Panc1 (cell line): ENCODE measurements around the gene ACSM4. TPM values are rescaled to one million over a fixed set of nuclear protein-coding genes. Genes with fewer than 3 reads are reported as not detected.

Source experiments
- ATAC-seq: fragments of 200-7000 bp; cut with Tn5 transposase; 2 replicates; pipeline ENCODE4 v1.9.1; 2020; ENCODE audit warnings: mild to moderate bottlenecking, moderate library complexity
- BruUV-seq: library from RNA; stranded (reverse); fragments of 400-500 nt; replicated peaks from 2 replicates; lab custom pipeline; 2021; lab: Mats Ljungman, UMichigan
- CTCF ChIA-PET: fragments of 300-600 bp; sonication (Branson Sonifier 250); formaldehyde crosslinking; loops from one replicate; lab custom pipeline; 2022; ENCODE audit warnings: antibody characterized with exemption; lab: Charles Lee
- POLR2A ChIA-PET: fragments of 300-600 bp; sonication (Branson Sonifier 250); formaldehyde crosslinking; loops from one replicate; lab custom pipeline; 2022; ENCODE audit warnings: antibody characterized with exemption; lab: Charles Lee
- DNase-seq: peaks from one replicate; pipeline ENCODE4 v3.0.0-alpha.2; 2010; ENCODE audit warnings: low read depth, low spot score
- H3K27ac ChIP-seq: 2 replicates; pipeline ENCODE4 v1.5.1; 2011; ENCODE audit warnings: mild to moderate bottlenecking, low read length, inconsistent platforms
- H3K27me3 ChIP-seq: fragments of 200-500 bp; sonication (Bioruptor generic); 2 replicates; pipeline ENCODE4 v1.6.0; 2014; ENCODE audit warnings: low read length, inconsistent platforms; ENCODE audit not compliant: control insufficient read depth, insufficient read depth
- H3K36me3 ChIP-seq: fragments of 200-500 bp; sonication (Bioruptor generic); 2 replicates; pipeline ENCODE4 v1.5.1; 2014; ENCODE audit warnings: inconsistent platforms, mild to moderate bottlenecking, low read length, moderate library complexity; ENCODE audit not compliant: control insufficient read depth, insufficient read depth
- H3K4me1 ChIP-seq: 2 replicates; pipeline ENCODE4 v1.5.1; 2011; ENCODE audit warnings: inconsistent platforms, mild to moderate bottlenecking, low read length, moderate library complexity; ENCODE audit not compliant: control insufficient read depth, insufficient read depth
- H3K4me3 ChIP-seq, 2 experiments: 2 replicates each; pipeline ENCODE4 v1.5.1; 2011 to 2012; ENCODE audit warnings: low read depth in 2 of 2, low read length in 2 of 2, mild to moderate bottlenecking in 2 of 2, inconsistent platforms in 1 of 2, moderate library complexity in 1 of 2
- H3K9me3 ChIP-seq: fragments of 200-500 bp; sonication (Bioruptor generic); 2 replicates; pipeline ENCODE4 v1.5.1; 2014; ENCODE audit warnings: low read depth, mild to moderate bottlenecking, inconsistent platforms, low read length, moderate library complexity; ENCODE audit not compliant: control insufficient read depth, insufficient read depth
- CTCF ChIP-seq: fragments of 450-650 bp; IDR thresholded peaks from 2 replicates; pipeline ENCODE4 v1.5.1; 2017; ENCODE audit warnings: mild to moderate bottlenecking
- POLR2AphosphoS5 ChIP-seq: IDR thresholded peaks from 2 replicates; pipeline ENCODE4 v1.6.1; 2012; ENCODE audit warnings: mild to moderate bottlenecking, low read depth, low read length, moderate library complexity
- REST ChIP-seq, 2 experiments: IDR thresholded peaks; 2 replicates each; pipeline ENCODE4 v1.6.1; 2011 to 2012; ENCODE audit warnings: low read depth in 2 of 2, control low read depth in 1 of 2, low read length in 1 of 2, mild to moderate bottlenecking in 1 of 2, moderate library complexity in 1 of 2; ENCODE audit not compliant: insufficient read depth in 1 of 2
- SIN3A ChIP-seq: IDR thresholded peaks from 2 replicates; pipeline ENCODE4 v1.6.1; 2012; ENCODE audit warnings: low read depth, mild to moderate bottlenecking, low read length, moderate library complexity, borderline replicate concordance; ENCODE audit not compliant: insufficient read depth
- TCF7L2 ChIP-seq: IDR thresholded peaks from 2 replicates; pipeline ENCODE4 v1.6.1; 2011; ENCODE audit warnings: mild to moderate bottlenecking, low read depth, low read length, inconsistent platforms
- in situ Hi-C: cut with HindIII; loops from 2 replicates; pipeline ENCODE4 v1.10.0; 2016; ENCODE audit warnings: low sequenced_read_pairs, low pct_unique_long_range_greater_than_20kb
- intact Hi-C: fragments of 100-400 bp; cut with micrococcal nuclease; formaldehyde crosslinking; loops from one replicate; pipeline ENCODE4 v1.10.0; 2022; ENCODE audit not compliant: unreplicated experiment
- total RNA-seq: library from RNA; stranded (reverse); gene quantifications from one replicate; pipeline ENCODE4 v1.2.1, GENCODE V29; 2021; ENCODE audit not compliant: unreplicated experiment

Gene ACSM4
- total RNA-seq, 1 experiment from 2014 or later = not detected

GRCh38 chr12:7292300-7292699 lies 11.6 kb upstream of the ACSM4 start:
- Histone ChIP-seq H3K9me3 (0 out of 2 replicates have a peak, but pooled peaks cover 2% of the 10 kb centered on the region), H3K4me3 (no peak overlapping the region), H3K4me1 (no peaks in the 10 kb centered on the region), H3K27me3 (no peaks in the 10 kb centered on the region), H3K27ac (no peak overlapping the region), H3K36me3 (no peaks in the 10 kb centered on the region; the same call in 1 of the 2 replicates)
- no TSS peak for BruUV-seq
- in situ Hi-C loops = no loop called here
- intact Hi-C loops = no loop called here
- DNase-seq (no peak), ATAC-seq (no peak)
- no peak for TF ChIP-seq REST (IDR thresholded peaks at IDR 0.05; ENCODE audit: insufficient read depth in 1 of 2, low read depth in 2 of 2, low read length in 1 of 2)
- no peak for TF ChIP-seq TCF7L2
- no peak for TF ChIP-seq CTCF
- TF ChIP-seq SIN3A = no peak
- no peak for TF ChIP-seq POLR2AphosphoS5
- POLR2A ChIA-PET = no interaction called here
- CTCF ChIA-PET = no interaction called here

GRCh38 chr12:7293670-7294069 lies 10.2 kb upstream of the ACSM4 start:
- H3K27me3 ChIP-seq = no peaks in the 10 kb centered on the region
- ChIA-PET CTCF (no interaction called here), POLR2A (no interaction called here)
- no peaks in the 10 kb centered on the region; the same call in 1 of the 2 replicates for H3K36me3 ChIP-seq
- no peak for TF ChIP-seq SIN3A
- no peak for TF ChIP-seq REST (IDR thresholded peaks at IDR 0.05; ENCODE audit: insufficient read depth in 1 of 2, low read depth in 2 of 2, low read length in 1 of 2)
- TF ChIP-seq CTCF = no peak
- TF ChIP-seq POLR2AphosphoS5 = no peak
- no peak for TF ChIP-seq TCF7L2
- ATAC-seq (no peak), DNase-seq (no peak)
- no peak overlapping the region for H3K27ac ChIP-seq
- no peak overlapping the region for H3K4me3 ChIP-seq
- in situ Hi-C loops (no loop called here), intact Hi-C loops (no loop called here)
- H3K9me3 ChIP-seq = 0 out of 2 replicates have a peak, but pooled peaks cover 2% of the 10 kb centered on the region
- BruUV-seq = no TSS peak
- H3K4me1 ChIP-seq = no peaks in the 10 kb centered on the region
